ENCODE results near the gene DNAJC22.

DNAJC22 gene

GRCh38 chr12:49345051-49345824 is 1.4 kb upstream of the DNAJC22 start:
- peak in 2 of 6 experiments; percentile 12 to 33 for DNase-seq

GRCh38 chr12:49345825-49346658 is 646 bp upstream of the DNAJC22 start:
- DNase-seq = peak in 1 of 6 experiments; percentile 34

GRCh38 chr12:49347311-49348193 is 864 bp downstream of the DNAJC22 start:
- DNase-seq = peak; percentile 38 to 86 (median 74)

GRCh38 chr12:49348781-49349180 is 2.1 kb downstream of the DNAJC22 start:
- no peak for DNase-seq

- no peak for DNase-seq
Measured at GRCh38 chr12:49349266-49349665, 2.6 kb downstream of the DNAJC22 start.

GRCh38 chr12:49352351-49352750 is 5.7 kb downstream of the DNAJC22 start:
- no peak for DNase-seq

GRCh38 chr12:49355913-49356312 is 9.2 kb downstream of the DNAJC22 start:
- no peak for DNase-seq

- DNase-seq = peak in 1 of 6 experiments; percentile 10
Measured at GRCh38 chr12:49357103-49357678, 10.5 kb downstream of the DNAJC22 start.

- DNase-seq = peak in 5 of 6 experiments; percentile 33 to 73 (median 50)
Measured at GRCh38 chr12:49358483-49359141, 11.9 kb downstream of the DNAJC22 start.

- no peak for DNase-seq
Measured at GRCh38 chr12:49359671-49360070, 13.0 kb downstream of the DNAJC22 start.

- DNase-seq = no peak
Measured at GRCh38 chr12:49362077-49362476, 15.4 kb downstream of the DNAJC22 start.

GRCh38 chr12:49364989-49365388 is 18.3 kb downstream of the DNAJC22 start:
- no peak for DNase-seq

GRCh38 chr12:49365542-49365941 is 18.9 kb downstream of the DNAJC22 start:
- DNase-seq = no peak

- DNase-seq = no peak
Measured at GRCh38 chr12:49366096-49366651, 19.5 kb downstream of the DNAJC22 start.

- peak; percentile 69 to 85 (median 82) for DNase-seq
Measured at GRCh38 chr12:49366652-49367380, 20.1 kb downstream of the DNAJC22 start.

GRCh38 chr12:49367381-49368239 is 20.9 kb downstream of the DNAJC22 start, which contains the start of gene SPATS2:
Gene SPATS2 (plus strand): TSS chr12:49367462. CDS start chr12:49461013, 93,551 bp downstream.
- peak in 1 of 6 experiments; percentile 35 for DNase-seq

- no peak for DNase-seq
Measured at GRCh38 chr12:49368240-49368600, 21.5 kb downstream of the DNAJC22 start.

GRCh38 chr12:49369411-49370145 is 22.9 kb downstream of the DNAJC22 start:
- peak in 2 of 6 experiments; percentile 3 to 21 for DNase-seq

- no peak for DNase-seq
Measured at GRCh38 chr12:49370539-49370938, 23.9 kb downstream of the DNAJC22 start.

Measured in stimulated activated naive CD4-positive, alpha-beta T cell (primary cell).